ENCODE data around the gene NRXN2. TPM values are rescaled to one million over a fixed set of nuclear protein-coding genes. Genes with fewer than 3 reads are reported as not detected.

The NRXN2 gene
- total RNA-seq, 4 donors from 2014 or later = 0.21 to 0.72 (median 0.64) TPM; not detected in 1

DNA sequence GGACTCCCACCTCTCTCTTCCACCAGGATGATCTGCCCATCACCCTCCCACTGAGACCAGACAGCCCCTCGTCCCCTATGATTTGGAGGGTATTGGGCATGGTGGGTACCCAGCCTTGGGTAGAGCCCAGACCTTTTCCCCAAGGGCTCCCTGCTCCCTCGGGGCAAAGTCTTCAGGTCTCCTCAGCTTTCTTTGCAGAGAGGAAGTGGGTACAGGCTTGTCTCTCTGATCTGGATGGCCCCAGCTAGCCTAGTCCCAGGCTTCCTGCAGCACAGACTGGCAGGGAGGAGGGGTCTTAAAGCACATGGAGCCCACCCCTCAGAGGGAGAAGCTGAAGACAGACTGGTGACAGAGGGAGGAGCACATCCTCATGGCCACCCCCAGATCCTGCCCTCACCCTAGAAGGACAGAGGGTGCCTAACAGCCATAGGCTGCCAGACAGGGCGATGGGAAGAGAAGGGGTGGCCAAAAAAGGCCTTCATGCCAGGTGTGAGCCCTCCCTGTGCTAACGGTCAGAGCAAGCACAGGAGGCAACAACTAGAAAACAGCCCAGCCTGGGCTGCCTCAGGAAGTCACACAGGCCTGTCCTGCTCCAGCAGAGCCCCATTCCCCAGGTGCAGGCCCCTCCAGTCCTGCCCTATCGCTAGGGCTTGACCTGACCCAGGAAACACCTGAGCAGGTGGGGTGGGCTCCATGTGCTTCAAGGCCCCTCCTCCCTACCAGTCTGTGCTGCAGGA, 101.5 kb downstream of the NRXN2 start:
- Histone ChIP-seq H3K27me3 (no peaks in the 10 kb centered on the region), H3K36me3 (no peaks in the 10 kb centered on the region), H3K4me1 (peaks cover 8% of the 10 kb centered on the region), H3K27ac (no peak overlapping the region), H3K9me3 (no peaks in the 10 kb centered on the region), H3K4me3 (no peak overlapping the region)
- no peak for TF ChIP-seq POLR2AphosphoS5 (IDR thresholded peaks at IDR 0.05)
- TF ChIP-seq POLR2A (IDR thresholded peaks at IDR 0.05) = no peak
- TF ChIP-seq, protein P1, sequence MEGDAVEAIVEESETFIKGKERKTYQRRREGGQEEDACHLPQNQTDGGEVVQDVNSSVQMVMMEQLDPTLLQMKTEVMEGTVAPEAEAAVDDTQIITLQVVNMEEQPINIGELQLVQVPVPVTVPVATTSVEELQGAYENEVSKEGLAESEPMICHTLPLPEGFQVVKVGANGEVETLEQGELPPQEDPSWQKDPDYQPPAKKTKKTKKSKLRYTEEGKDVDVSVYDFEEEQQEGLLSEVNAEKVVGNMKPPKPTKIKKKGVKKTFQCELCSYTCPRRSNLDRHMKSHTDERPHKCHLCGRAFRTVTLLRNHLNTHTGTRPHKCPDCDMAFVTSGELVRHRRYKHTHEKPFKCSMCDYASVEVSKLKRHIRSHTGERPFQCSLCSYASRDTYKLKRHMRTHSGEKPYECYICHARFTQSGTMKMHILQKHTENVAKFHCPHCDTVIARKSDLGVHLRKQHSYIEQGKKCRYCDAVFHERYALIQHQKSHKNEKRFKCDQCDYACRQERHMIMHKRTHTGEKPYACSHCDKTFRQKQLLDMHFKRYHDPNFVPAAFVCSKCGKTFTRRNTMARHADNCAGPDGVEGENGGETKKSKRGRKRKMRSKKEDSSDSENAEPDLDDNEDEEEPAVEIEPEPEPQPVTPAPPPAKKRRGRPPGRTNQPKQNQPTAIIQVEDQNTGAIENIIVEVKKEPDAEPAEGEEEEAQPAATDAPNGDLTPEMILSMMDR (IDR thresholded peaks at IDR 0.05) = no peak
- TF ChIP-seq EP300 (IDR thresholded peaks at IDR 0.05) = no peak
- 75% methylated on average over 2 of the region's 5 CpGs for WGBS
- DNase-seq (ENCODE audit: low spot score in 2 of 2) = no peak

DNA sequence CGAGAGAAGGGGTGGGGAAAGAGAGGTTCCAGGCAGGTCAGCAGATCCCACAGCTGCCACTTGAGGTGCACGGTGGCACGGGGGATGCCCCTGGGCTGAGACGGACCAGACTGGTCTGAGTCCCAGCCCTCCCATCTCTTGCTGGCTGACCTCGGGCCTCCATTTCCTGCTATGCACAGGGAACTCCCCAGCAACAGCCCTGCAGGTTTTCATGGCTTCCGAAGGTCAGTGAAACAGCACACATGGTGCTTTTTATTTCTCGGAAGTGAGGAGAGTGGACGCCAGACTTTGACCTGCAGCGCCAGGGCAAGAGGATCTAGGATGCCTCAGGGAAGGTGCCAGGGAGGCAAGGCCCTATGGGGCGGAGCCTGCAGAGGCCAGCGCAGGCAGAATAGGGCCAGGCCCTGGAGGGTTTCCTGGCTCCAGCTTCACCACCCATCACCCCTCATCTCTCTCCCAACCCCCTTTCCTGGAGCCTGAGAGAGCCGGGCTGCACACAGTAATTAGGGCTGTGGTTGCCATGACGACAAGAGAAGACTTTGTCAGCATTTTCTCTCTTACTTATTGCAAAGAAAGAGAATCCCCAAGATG, 102.5 kb downstream of the NRXN2 start:
- no peak for DNase-seq (ENCODE audit: low spot score in 2 of 2)
- H3K9me3 ChIP-seq = no peaks in the 10 kb centered on the region
- TF ChIP-seq EP300 (IDR thresholded peaks at IDR 0.05) = no peak
- TF ChIP-seq POLR2A (IDR thresholded peaks at IDR 0.05) = no peak
- TF ChIP-seq POLR2AphosphoS5 (IDR thresholded peaks at IDR 0.05) = no peak
- TF ChIP-seq, protein P1 (IDR thresholded peaks at IDR 0.05) = no peak
- no peak overlapping the region for H3K4me3 ChIP-seq
- no peaks in the 10 kb centered on the region for H3K27me3 ChIP-seq
- no peak overlapping the region for H3K27ac ChIP-seq
- H3K36me3 ChIP-seq = no peaks in the 10 kb centered on the region
- H3K4me1 ChIP-seq = peaks cover 8% of the 10 kb centered on the region
- WGBS = 61% methylated on average over 10 of the region's 13 CpGs

DNA sequence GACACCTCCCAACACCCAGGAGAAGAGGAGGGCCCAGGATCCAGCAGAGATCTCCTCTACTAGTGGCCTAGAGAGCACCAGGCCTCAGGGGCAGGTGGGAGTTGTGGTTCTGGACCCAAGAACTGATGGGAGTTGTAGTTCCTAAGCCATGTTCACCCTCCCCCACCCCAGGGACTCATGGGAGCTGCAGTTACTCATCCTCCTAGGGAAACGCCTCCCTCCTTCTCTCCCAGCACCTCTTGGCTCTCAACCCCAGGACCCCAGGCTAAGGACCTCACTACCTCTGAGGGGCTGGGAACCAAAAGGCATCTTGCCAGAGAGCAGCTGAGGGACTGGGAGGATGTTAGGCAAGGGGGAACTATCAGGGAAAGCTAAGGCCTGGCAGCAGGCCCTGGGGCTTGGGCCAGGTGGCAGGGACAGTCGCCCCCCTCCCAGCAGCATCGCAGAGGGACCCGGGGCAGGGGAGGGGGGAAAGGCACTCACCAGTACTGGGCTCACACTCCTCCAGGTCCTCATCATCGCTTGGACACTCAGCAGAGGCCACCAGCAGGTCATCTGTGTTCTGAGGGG, 103.1 kb downstream of the NRXN2 start:
- Histone ChIP-seq H3K27ac (no peak overlapping the region), H3K36me3 (no peaks in the 10 kb centered on the region), H3K9me3 (no peaks in the 10 kb centered on the region), H3K4me1 (peaks cover 8% of the 10 kb centered on the region), H3K27me3 (no peaks in the 10 kb centered on the region), H3K4me3 (no peak overlapping the region)
- TF ChIP-seq POLR2A (IDR thresholded peaks at IDR 0.05) = no peak
- TF ChIP-seq, protein P1 (IDR thresholded peaks at IDR 0.05) = no peak
- TF ChIP-seq EP300 (IDR thresholded peaks at IDR 0.05) = no peak
- TF ChIP-seq POLR2AphosphoS5 (IDR thresholded peaks at IDR 0.05) = no peak
- no peak for DNase-seq (ENCODE audit: low spot score in 2 of 2)
- WGBS = 63% methylated on average over 4 of the region's 5 CpGs

DNA sequence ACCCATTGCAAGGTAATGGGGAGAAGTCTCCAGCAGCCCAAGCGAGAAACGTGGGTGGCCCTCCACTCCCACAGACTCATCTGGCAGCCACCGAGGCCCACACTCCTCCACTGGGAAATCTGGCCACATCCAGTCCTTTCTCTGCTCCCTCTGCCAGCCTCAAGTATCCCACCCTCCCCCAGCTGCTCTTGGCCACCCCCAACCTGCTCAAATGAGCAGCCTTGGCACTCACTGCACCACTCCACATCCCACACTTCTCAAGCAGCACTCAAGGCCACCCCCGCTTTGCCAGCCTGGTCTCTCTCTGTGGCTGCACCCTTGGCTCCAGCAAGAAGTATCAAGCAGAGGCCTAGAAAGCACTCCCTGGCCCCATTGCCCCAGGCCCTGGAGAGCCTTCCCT, 103.8 kb downstream of the NRXN2 start:
- Histone ChIP-seq H3K27ac (no peak overlapping the region), H3K36me3 (no peaks in the 10 kb centered on the region), H3K9me3 (no peaks in the 10 kb centered on the region), H3K4me3 (no peak overlapping the region), H3K4me1 (peaks cover 8% of the 10 kb centered on the region), H3K27me3 (no peaks in the 10 kb centered on the region)
- WGBS = 96% methylated on average over 4 of the region's 4 CpGs
- TF ChIP-seq EP300 (IDR thresholded peaks at IDR 0.05) = no peak
- DNase-seq (ENCODE audit: low spot score in 2 of 2) = no peak

DNA sequence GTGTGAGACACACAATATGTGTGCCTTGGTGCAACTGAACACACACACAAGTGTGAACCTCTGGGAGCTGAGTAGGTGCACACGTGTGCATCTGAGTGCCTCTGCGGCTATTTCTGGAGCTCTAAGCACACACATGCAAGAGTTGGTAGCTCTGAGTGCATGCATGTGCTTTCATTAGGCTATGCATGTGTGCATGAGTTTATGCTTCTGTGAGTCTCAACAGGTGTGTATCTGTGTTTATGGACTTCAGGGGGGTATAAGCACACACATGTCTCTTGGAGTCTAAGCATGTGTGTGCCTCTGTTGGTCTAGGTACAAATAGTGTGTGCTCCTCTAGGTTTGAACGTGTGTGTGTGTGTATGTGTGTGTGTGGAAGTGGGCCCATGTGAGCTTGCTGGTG, 106.2 kb downstream of the NRXN2 start:
- no peaks in the 10 kb centered on the region for H3K27me3 ChIP-seq
- no peak for DNase-seq (ENCODE audit: low spot score in 2 of 2)
- no peak overlapping the region for H3K27ac ChIP-seq
- H3K4me3 ChIP-seq = no peak overlapping the region
- no peaks in the 10 kb centered on the region for H3K9me3 ChIP-seq
- no peaks in the 10 kb centered on the region for H3K36me3 ChIP-seq
- 100% methylated on average over 1 of the region's 3 CpGs for WGBS
- H3K4me1 ChIP-seq = peaks cover 8% of the 10 kb centered on the region
- no peak for TF ChIP-seq POLR2A (IDR thresholded peaks at IDR 0.05)
- no peak for TF ChIP-seq POLR2AphosphoS5 (IDR thresholded peaks at IDR 0.05)
- TF ChIP-seq, protein P1 (IDR thresholded peaks at IDR 0.05) = no peak
- TF ChIP-seq EP300 (IDR thresholded peaks at IDR 0.05) = no peak
